Type B pancreatic cell (in vitro differentiated cells): Measurements from ENCODE around the gene HERC4. TPM values are rescaled to one million over a fixed set of nuclear protein-coding genes. Genes with fewer than 3 reads are reported as not detected.

Experiments
- DNase-seq: peaks from one replicate; pipeline ENCODE4 v3.0.0; 2021; ENCODE audit warnings: mixed read lengths; ENCODE audit not compliant: unreplicated experiment; ENCODE audit errors: extremely low spot score
- H3K27ac Mint-ChIP-seq: 2 replicates; pipeline ENCODE4 v1.8.0; 2021; ENCODE audit warnings: mild to moderate bottlenecking, mixed read lengths
- H3K27me3 Mint-ChIP-seq: 2 replicates; pipeline ENCODE4 v1.8.0; 2021; ENCODE audit warnings: mixed read lengths
- H3K36me3 Mint-ChIP-seq: 2 replicates; pipeline ENCODE4 v1.8.0; 2021; ENCODE audit warnings: mixed read lengths
- H3K4me1 Mint-ChIP-seq: one replicate; pipeline ENCODE4 v1.8.0; 2021; ENCODE audit warnings: mixed read lengths; ENCODE audit not compliant: unreplicated experiment
- H3K4me3 Mint-ChIP-seq: 2 replicates; pipeline ENCODE4 v1.8.0; 2021; ENCODE audit warnings: mild to moderate bottlenecking, mixed read lengths
- H3K9me3 Mint-ChIP-seq: 2 replicates; pipeline ENCODE4 v1.8.0; 2021; ENCODE audit warnings: mixed read lengths
- total RNA-seq: library from RNA; stranded (reverse); gene quantifications from 2 replicates; pipeline ENCODE4 v1.2.1, GENCODE V29; 2021; ENCODE audit warnings: low replicate concordance
- TF ChIP-seq, protein P1 (sequence below): fragments of 200-600 bp; sonication (generic); conservative IDR thresholded peaks from 2 replicates; pipeline ENCODE4 v1.5.0; 2021; ENCODE audit warnings: antibody characterized with exemption, mild to moderate bottlenecking

HERC4 gene
- total RNA-seq, 1 donor from 2014 or later = 50.5 TPM

DNA sequence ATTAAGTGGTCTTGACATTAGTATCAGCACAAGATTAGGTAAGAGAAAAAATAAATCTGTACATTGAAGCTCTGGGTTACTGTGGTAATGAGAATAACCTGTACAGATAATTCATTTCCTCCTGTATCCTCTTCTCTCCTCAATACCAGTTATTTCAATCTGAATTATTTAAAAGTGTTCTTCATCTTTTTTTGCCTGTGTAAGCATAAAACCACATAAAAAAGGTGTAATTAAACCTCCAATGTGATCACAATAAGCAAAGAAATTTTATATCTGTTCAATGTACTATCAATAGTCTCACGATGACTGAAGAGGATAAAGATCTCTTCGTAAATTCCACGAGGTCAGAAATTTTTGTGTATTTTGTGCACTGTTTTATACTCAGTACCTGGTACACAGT, 33.0 kb upstream of the HERC4 start:
- H3K27ac Mint-ChIP-seq = no peak overlapping the region
- H3K36me3 Mint-ChIP-seq = no peaks in the 10 kb centered on the region
- H3K9me3 Mint-ChIP-seq = no peaks in the 10 kb centered on the region
- no peaks in the 10 kb centered on the region for H3K27me3 Mint-ChIP-seq
- H3K4me3 Mint-ChIP-seq = no peak overlapping the region
- TF ChIP-seq, protein P1, sequence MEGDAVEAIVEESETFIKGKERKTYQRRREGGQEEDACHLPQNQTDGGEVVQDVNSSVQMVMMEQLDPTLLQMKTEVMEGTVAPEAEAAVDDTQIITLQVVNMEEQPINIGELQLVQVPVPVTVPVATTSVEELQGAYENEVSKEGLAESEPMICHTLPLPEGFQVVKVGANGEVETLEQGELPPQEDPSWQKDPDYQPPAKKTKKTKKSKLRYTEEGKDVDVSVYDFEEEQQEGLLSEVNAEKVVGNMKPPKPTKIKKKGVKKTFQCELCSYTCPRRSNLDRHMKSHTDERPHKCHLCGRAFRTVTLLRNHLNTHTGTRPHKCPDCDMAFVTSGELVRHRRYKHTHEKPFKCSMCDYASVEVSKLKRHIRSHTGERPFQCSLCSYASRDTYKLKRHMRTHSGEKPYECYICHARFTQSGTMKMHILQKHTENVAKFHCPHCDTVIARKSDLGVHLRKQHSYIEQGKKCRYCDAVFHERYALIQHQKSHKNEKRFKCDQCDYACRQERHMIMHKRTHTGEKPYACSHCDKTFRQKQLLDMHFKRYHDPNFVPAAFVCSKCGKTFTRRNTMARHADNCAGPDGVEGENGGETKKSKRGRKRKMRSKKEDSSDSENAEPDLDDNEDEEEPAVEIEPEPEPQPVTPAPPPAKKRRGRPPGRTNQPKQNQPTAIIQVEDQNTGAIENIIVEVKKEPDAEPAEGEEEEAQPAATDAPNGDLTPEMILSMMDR = no peak
- DNase-seq = no peak
- peaks cover 5% of the 10 kb centered on the region for H3K4me1 Mint-ChIP-seq

DNA sequence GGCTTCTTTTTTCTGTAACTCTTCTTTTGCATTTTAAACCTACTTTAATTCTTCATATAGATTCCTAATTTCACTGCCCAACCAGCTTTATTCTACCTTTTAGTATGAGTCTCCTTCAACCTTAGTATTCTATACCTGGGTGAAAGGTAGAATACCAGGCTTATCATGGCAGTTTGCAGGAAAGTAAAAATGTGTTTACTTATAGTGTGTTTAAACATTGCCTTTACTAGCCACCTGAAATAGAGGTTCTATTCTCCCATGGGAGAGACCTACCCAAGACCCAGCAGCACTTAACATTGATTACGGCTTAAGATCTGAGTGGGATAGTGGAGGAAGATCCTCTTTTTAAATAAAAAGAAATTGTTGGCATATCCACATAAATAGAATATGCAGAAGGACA, 32.6 kb upstream of the HERC4 start:
- no peak for DNase-seq
- Mint-ChIP-seq H3K4me3 (no peak overlapping the region), H3K27ac (no peak overlapping the region), H3K9me3 (no peaks in the 10 kb centered on the region), H3K4me1 (peaks cover 5% of the 10 kb centered on the region), H3K27me3 (no peaks in the 10 kb centered on the region), H3K36me3 (no peaks in the 10 kb centered on the region)
- TF ChIP-seq, protein P1 = no peak

DNA sequence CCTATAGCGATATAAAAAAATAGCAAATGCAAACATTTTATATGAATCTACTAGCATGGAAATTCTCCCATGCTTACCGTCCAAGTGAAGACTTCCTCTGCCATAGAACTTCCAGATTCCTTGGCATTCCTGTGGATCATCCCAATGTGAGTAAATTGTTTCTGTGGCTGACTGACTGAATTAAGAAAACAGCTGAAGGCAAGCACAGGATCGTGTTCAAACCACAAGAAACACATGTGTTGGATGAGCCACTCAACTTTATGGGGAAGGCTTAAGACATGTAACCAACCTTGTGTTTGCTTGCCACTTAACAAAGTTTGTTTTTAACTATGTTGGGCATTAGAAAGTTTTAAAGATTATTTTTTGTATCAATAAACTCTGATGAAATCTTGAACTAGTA, 31.6 kb upstream of the HERC4 start:
- H3K27ac Mint-ChIP-seq = no peak overlapping the region
- H3K4me1 Mint-ChIP-seq = peaks cover 5% of the 10 kb centered on the region
- H3K36me3 Mint-ChIP-seq = no peaks in the 10 kb centered on the region
- no peaks in the 10 kb centered on the region for H3K27me3 Mint-ChIP-seq
- no peak for DNase-seq
- H3K4me3 Mint-ChIP-seq = no peak overlapping the region
- no peaks in the 10 kb centered on the region for H3K9me3 Mint-ChIP-seq
- TF ChIP-seq, protein P1 = no peak

DNA sequence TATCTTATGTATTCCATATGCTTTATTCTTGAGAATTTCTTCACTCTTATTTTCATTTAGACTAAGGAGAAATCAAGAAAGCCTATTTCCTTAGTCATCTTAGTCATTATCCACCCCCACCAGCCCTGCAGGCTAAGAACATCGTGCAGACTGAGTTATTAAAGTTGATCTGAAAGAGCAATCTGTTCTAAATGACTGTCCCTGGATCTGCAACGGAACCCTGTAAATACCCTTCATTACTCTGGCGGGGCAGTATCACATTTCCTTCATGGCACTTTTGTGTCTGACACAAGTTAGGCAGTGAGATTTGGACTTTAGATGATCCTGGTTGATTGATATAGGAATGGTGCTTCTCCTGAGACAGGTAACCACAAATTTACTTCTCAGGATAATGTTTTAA, 30.7 kb upstream of the HERC4 start:
- no peaks in the 10 kb centered on the region for H3K27me3 Mint-ChIP-seq
- H3K4me1 Mint-ChIP-seq = peaks cover 5% of the 10 kb centered on the region
- H3K27ac Mint-ChIP-seq = no peak overlapping the region
- no peak for DNase-seq
- H3K36me3 Mint-ChIP-seq = no peaks in the 10 kb centered on the region
- H3K9me3 Mint-ChIP-seq = no peaks in the 10 kb centered on the region
- TF ChIP-seq, protein P1 = no peak
- H3K4me3 Mint-ChIP-seq = no peak overlapping the region

DNA sequence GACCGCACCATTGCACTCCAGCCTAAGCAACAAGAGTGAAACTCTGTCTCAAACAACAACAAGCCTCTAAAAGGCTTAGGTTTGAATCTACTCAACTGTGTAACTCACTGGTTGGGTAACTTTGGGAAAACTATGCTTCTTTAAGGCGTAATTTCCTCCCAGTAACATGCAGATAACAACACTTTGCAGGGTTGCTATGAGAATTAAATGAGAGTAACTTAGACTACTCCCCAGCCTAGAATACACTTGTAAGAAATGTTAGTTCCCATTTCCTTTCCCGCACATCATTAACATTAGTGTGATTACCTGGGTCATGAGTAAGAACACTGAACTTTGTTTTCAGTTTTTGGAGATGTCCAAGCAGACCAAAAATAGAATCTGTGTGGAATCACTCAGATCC, 28.8 kb upstream of the HERC4 start:
- H3K4me1 Mint-ChIP-seq = peaks cover 5% of the 10 kb centered on the region
- no peaks in the 10 kb centered on the region for H3K27me3 Mint-ChIP-seq
- no peak overlapping the region for H3K27ac Mint-ChIP-seq
- no peak for DNase-seq
- H3K36me3 Mint-ChIP-seq = no peaks in the 10 kb centered on the region
- H3K9me3 Mint-ChIP-seq = no peaks in the 10 kb centered on the region
- H3K4me3 Mint-ChIP-seq = no peak overlapping the region
- TF ChIP-seq, protein P1 = no peak

DNA sequence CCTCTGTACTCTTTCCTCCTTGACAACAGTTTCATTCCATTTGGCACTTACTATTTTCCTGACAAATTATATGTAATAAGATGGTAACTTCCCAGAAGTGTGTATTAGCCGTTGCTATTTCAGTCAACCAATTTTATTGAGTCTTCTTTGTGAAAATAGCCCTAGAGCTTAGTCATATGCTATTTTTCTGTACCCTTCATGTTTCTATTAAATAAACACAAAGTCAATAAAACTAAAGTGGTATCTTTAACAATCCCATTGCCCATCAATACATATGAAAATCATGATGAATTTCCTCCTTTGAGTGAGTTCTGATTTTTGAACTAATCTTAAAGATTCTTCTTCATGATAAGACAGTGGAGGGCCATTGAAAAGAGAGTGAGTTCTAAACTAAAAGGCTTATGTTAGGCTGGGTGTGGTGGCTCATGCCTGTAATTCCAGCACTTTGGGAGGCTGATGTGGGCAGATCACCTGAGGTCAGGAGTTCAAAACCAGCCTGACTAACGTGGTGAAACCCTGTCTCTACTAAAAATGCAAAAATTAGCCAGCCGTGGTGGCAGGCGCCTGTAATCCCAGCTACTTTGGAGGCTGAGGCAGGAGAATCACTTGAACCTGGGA, 28.3 kb upstream of the HERC4 start:
- TF ChIP-seq, protein P1 = no peak
- H3K9me3 Mint-ChIP-seq = no peaks in the 10 kb centered on the region
- peaks cover 5% of the 10 kb centered on the region for H3K4me1 Mint-ChIP-seq
- H3K4me3 Mint-ChIP-seq = no peak overlapping the region
- no peak for DNase-seq
- no peaks in the 10 kb centered on the region for H3K36me3 Mint-ChIP-seq
- H3K27me3 Mint-ChIP-seq = no peaks in the 10 kb centered on the region
- no peak overlapping the region for H3K27ac Mint-ChIP-seq
